HG03469 (cell line): Measurements from ENCODE around the gene FIGNL2.
"Not testable (repeated sequence)": the region's sequence is repeated elsewhere in the genome, so short reads cannot be mapped to it uniquely, and the experiment has no call there.

Experiments
- ATAC-seq: cut with Tn5 transposase; IDR thresholded peaks from one replicate; pipeline ENCODE4 v1.9.1; 2021; ENCODE audit warnings: mild to moderate bottlenecking, moderate library complexity, moderate number of reproducible peaks; ENCODE audit not compliant: unreplicated experiment

The FIGNL2 gene

GRCh38 chr12:51848326-51848727 is at the start of gene FIGNL2:
Gene FIGNL2 (minus strand): TSS chr12:51848718. CDS start chr12:51822413, 26,305 bp downstream.
- no peak for ATAC-seq

- ATAC-seq, result no peak
Observed at GRCh38 chr12:51897181-51897580, 48.7 kb upstream of the FIGNL2 start.

GRCh38 chr12:51896236-51896635 is 47.7 kb upstream of the FIGNL2 start:
- no peak for ATAC-seq

GRCh38 chr12:51895378-51896135 is 47.0 kb upstream of the FIGNL2 start:
- no peak for ATAC-seq

- ATAC-seq, result no peak
Observed at GRCh38 chr12:51893786-51894185, 45.3 kb upstream of the FIGNL2 start.

GRCh38 chr12:51891843-51892242 is 43.3 kb upstream of the FIGNL2 start:
- no peak for ATAC-seq

GRCh38 chr12:51890511-51891171 is 42.1 kb upstream of the FIGNL2 start:
- no peak for ATAC-seq

GRCh38 chr12:51890133-51890464 is 41.6 kb upstream of the FIGNL2 start:
- no peak for ATAC-seq

GRCh38 chr12:51889216-51890132 is 41.0 kb upstream of the FIGNL2 start:
- no peak for ATAC-seq

GRCh38 chr12:51888316-51889215 is 40.0 kb upstream of the FIGNL2 start:
- ATAC-seq, result no peak

- no peak for ATAC-seq
Observed at GRCh38 chr12:51887476-51888315, 39.2 kb upstream of the FIGNL2 start, which contains the start of gene ANKRD33. Gene ANKRD33 (plus strand): TSS chr12:51888103. CDS start chr12:51888187, 84 bp downstream.

GRCh38 chr12:51886021-51886710 is 37.6 kb upstream of the FIGNL2 start:
- no peak for ATAC-seq

- ATAC-seq, result not testable (repeated sequence)
Observed at GRCh38 chr12:51885294-51886020, 36.9 kb upstream of the FIGNL2 start.

- no peak for ATAC-seq
Observed at GRCh38 chr12:51884676-51885229, 36.2 kb upstream of the FIGNL2 start.

GRCh38 chr12:51883998-51884675 is 35.6 kb upstream of the FIGNL2 start:
- ATAC-seq, result no peak

- no peak for ATAC-seq
Observed at GRCh38 chr12:51883295-51883694, 34.8 kb upstream of the FIGNL2 start.

- no peak for ATAC-seq
Observed at GRCh38 chr12:51879102-51879501, 30.6 kb upstream of the FIGNL2 start.
